Prostate gland (tissue), 2 donors: ENCODE measurements around the gene EXOC6.

Experiments used
- POLR2A ChIP-seq: fragments of 450-650 bp; IDR thresholded peaks from one replicate; pipeline ENCODE4 v1.6.1; 2016; ENCODE audit warnings: antibody characterized with exemption, mild to moderate bottlenecking
- POLR2AphosphoS5 ChIP-seq: sonication (generic); formaldehyde crosslinking; IDR thresholded peaks from one replicate; pipeline ENCODE4 v1.6.1; 2017; ENCODE audit warnings: antibody characterized with exemption
- TF ChIP-seq, protein P1 (sequence below), 4 experiments: fragments of 200-600 bp in 2 of 4; fragments of 450-650 bp in 2 of 4; sonication (generic) in 2 of 4; IDR thresholded peaks; 1 replicate in 3 of 4; 2 replicates in 1 of 4; pipeline ENCODE4 v1.5.1; 2016 to 2019; ENCODE audit warnings: antibody characterized with exemption in 4 of 4, mild to moderate bottlenecking in 2 of 4, moderate library complexity in 2 of 4

DNA sequence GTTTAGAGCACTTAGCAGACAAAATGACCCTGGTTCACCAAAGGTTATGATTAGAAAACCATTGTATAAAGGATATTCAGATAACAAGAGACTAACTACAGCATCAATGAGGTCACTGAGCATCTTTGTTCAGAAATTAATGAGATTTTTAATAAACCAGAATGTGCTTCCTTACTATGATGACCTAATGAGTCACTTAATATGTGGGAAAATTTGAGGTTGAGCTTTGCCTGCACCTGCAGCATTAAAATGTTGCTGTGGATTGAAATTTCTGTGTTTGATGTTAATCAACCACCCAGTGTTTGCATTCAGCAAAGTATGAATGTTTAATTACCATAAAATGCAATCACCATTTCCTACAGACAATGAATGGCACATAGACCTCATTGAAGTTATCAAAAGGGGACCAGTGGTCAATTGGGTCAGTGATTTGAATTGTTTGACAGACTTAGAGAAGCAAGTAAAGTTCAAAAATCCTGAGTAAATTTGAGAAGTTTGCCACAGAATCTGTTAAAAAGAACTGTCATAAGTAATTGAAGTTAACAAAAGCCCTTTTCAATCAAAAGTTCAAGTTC lies 45.8 kb downstream of the EXOC6 start:
- no peak for TF ChIP-seq POLR2AphosphoS5
- TF ChIP-seq POLR2A, result no peak
- TF ChIP-seq, protein P1, sequence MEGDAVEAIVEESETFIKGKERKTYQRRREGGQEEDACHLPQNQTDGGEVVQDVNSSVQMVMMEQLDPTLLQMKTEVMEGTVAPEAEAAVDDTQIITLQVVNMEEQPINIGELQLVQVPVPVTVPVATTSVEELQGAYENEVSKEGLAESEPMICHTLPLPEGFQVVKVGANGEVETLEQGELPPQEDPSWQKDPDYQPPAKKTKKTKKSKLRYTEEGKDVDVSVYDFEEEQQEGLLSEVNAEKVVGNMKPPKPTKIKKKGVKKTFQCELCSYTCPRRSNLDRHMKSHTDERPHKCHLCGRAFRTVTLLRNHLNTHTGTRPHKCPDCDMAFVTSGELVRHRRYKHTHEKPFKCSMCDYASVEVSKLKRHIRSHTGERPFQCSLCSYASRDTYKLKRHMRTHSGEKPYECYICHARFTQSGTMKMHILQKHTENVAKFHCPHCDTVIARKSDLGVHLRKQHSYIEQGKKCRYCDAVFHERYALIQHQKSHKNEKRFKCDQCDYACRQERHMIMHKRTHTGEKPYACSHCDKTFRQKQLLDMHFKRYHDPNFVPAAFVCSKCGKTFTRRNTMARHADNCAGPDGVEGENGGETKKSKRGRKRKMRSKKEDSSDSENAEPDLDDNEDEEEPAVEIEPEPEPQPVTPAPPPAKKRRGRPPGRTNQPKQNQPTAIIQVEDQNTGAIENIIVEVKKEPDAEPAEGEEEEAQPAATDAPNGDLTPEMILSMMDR (IDR thresholded peaks at IDR 0.05), result no peak
